Activated naive CD8-positive, alpha-beta T cell treated with anti-CD3 and anti-CD28 coated beads, Interleukin-2, amount 10 ng/mL, durations not matched to agents 7 days and 5 days (primary cell): ENCODE data around the gene SETD3. TPM values are rescaled to one million over a fixed set of nuclear protein-coding genes. Genes with fewer than 3 reads are reported as not detected.
A peak's percentile ranks its signal among the peaks of the same experiment; 100 is the strongest.

ENCODE experiments used
- ATAC-seq: fragments of 150-1000 bp; cut with Tn5 transposase; one replicate; pipeline ENCODE4 v1.10.0; 2021; ENCODE audit warnings: low read depth, moderate library complexity
- POLR2A ChIA-PET: fragments of 350-600 bp; sonication (Branson Sonifier 250); formaldehyde crosslinking; loops from one replicate; lab custom pipeline; 2021; ENCODE audit warnings: antibody characterized with exemption; lab: Charles Lee
- DNase-seq: peaks from one replicate; pipeline ENCODE4 v3.0.0; 2021
- H3K27ac Mint-ChIP-seq: one replicate; pipeline ENCODE4 v1.8.0; 2022; ENCODE audit warnings: mild to moderate bottlenecking, mixed read lengths
- H3K27me3 Mint-ChIP-seq: one replicate; pipeline ENCODE4 v1.8.0; 2022; ENCODE audit warnings: mild to moderate bottlenecking, moderate library complexity, mixed read lengths
- H3K36me3 Mint-ChIP-seq: one replicate; pipeline ENCODE4 v1.8.0; 2021; ENCODE audit warnings: mild to moderate bottlenecking, mixed read lengths
- H3K4me1 Mint-ChIP-seq: one replicate; pipeline ENCODE4 v1.8.0; 2021; ENCODE audit warnings: mixed read lengths
- H3K4me3 Mint-ChIP-seq: one replicate; pipeline ENCODE4 v1.8.0; 2022; ENCODE audit warnings: mild to moderate bottlenecking, moderate library complexity, mixed read lengths
- H3K9me3 Mint-ChIP-seq: one replicate; pipeline ENCODE4 v1.8.0; 2021; ENCODE audit warnings: mixed read lengths
- total RNA-seq, 2 experiments: library from RNA; stranded (reverse); gene quantifications; one replicate each; pipeline ENCODE4 v1.2.3, GENCODE V29; 2021

Gene SETD3
- total RNA-seq, 2 experiments from 2014 or later, result 61.9 to 64.4 TPM

- DNase-seq (no peak), ATAC-seq (no peak)
- Mint-ChIP-seq H3K36me3 (no peaks in the 10 kb centered on the region), H3K27me3 (no peaks in the 10 kb centered on the region), H3K4me1 (peaks cover 5% of the 10 kb centered on the region), H3K27ac (no peak overlapping the region), H3K4me3 (no peak overlapping the region), H3K9me3 (no peaks in the 10 kb centered on the region)
- POLR2A ChIA-PET, result interaction anchor here (0.6 kb wide), 1 partner anchor 18 kb away, joined by 3 read pairs; no protein-coding TSS in a partner anchor
Measured at GRCh38 chr14:99521176-99522024, 40.7 kb upstream of the SETD3 start.

- DNase-seq (no peak), ATAC-seq (no peak)
- POLR2A ChIA-PET, result no interaction called here
- peaks cover 5% of the 10 kb centered on the region for H3K4me1 Mint-ChIP-seq
- no peaks in the 10 kb centered on the region for H3K36me3 Mint-ChIP-seq
- H3K27me3 Mint-ChIP-seq, result no peaks in the 10 kb centered on the region
- no peaks in the 10 kb centered on the region for H3K9me3 Mint-ChIP-seq
- H3K27ac Mint-ChIP-seq, result no peak overlapping the region
- H3K4me3 Mint-ChIP-seq, result no peak overlapping the region
Measured at GRCh38 chr14:99520571-99521081, 40.0 kb upstream of the SETD3 start.

DNA sequence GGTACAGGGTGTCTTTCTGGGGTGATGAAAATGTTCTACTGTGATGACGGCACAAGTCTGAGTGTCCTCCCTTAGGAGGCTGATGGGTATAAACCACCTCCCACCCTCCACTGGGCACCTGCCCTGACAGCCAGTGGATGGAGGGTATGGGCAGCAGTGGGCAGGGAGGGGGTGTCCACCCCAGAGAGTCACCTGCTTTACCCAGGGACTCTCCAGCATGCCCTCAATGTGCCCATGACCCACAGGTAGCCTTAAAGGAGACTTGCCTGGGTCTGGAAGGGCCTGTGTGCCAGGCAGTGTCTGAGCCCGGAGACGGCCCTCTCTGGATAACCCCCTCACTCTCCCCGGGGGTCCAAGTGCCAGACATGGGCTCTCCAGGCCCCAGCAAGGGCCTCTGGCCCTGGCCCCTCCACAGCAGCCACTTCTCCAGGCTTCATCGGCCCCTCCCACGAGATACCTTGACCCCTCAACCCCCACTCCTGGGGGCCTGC, 39.3 kb upstream of the SETD3 start:
- POLR2A ChIA-PET, result no interaction called here
- no peaks in the 10 kb centered on the region for H3K36me3 Mint-ChIP-seq
- H3K27me3 Mint-ChIP-seq, result no peaks in the 10 kb centered on the region
- ATAC-seq, result no peak
- peak; percentile 22 for DNase-seq
- no peaks in the 10 kb centered on the region for H3K9me3 Mint-ChIP-seq
- H3K4me3 Mint-ChIP-seq, result no peak overlapping the region
- H3K27ac Mint-ChIP-seq, result no peak overlapping the region
- H3K4me1 Mint-ChIP-seq, result peaks cover 1% of the 10 kb centered on the region

- no peak overlapping the region for H3K27ac Mint-ChIP-seq
- H3K36me3 Mint-ChIP-seq, result no peaks in the 10 kb centered on the region
- H3K9me3 Mint-ChIP-seq, result no peaks in the 10 kb centered on the region
- no peaks in the 10 kb centered on the region for H3K4me1 Mint-ChIP-seq
- ATAC-seq (no peak), DNase-seq (no peak)
- no peaks in the 10 kb centered on the region for H3K27me3 Mint-ChIP-seq
- no peak overlapping the region for H3K4me3 Mint-ChIP-seq
- POLR2A ChIA-PET, result no interaction called here
Measured at GRCh38 chr14:99519347-99519881, 38.8 kb upstream of the SETD3 start.

GRCh38 chr14:99518441-99519346, 38.0 kb upstream of the SETD3 start:
- POLR2A ChIA-PET, result no interaction called here
- Mint-ChIP-seq H3K27ac (no peak overlapping the region), H3K27me3 (no peaks in the 10 kb centered on the region), H3K4me1 (peaks cover under 1% of the 10 kb centered on the region), H3K36me3 (peaks cover 1% of the 10 kb centered on the region), H3K9me3 (no peaks in the 10 kb centered on the region), H3K4me3 (no peak overlapping the region)
- peak; percentile 82 for ATAC-seq
- DNase-seq, result peak; percentile 91

- POLR2A ChIA-PET, result no interaction called here
- no peak overlapping the region for H3K4me3 Mint-ChIP-seq
- H3K36me3 Mint-ChIP-seq, result peaks cover 2% of the 10 kb centered on the region
- H3K27me3 Mint-ChIP-seq, result no peaks in the 10 kb centered on the region
- no peak for ATAC-seq
- H3K4me1 Mint-ChIP-seq, result peaks cover 1% of the 10 kb centered on the region
- H3K27ac Mint-ChIP-seq, result no peak overlapping the region
- no peak for DNase-seq
- H3K9me3 Mint-ChIP-seq, result no peaks in the 10 kb centered on the region
Measured at GRCh38 chr14:99517643-99518381, 37.2 kb upstream of the SETD3 start.

- Mint-ChIP-seq H3K4me3 (no peak overlapping the region), H3K36me3 (peaks cover 2% of the 10 kb centered on the region), H3K27ac (no peak overlapping the region), H3K9me3 (no peaks in the 10 kb centered on the region), H3K27me3 (no peaks in the 10 kb centered on the region), H3K4me1 (peaks cover 1% of the 10 kb centered on the region)
- ATAC-seq, result no peak
- POLR2A ChIA-PET, result no interaction called here
- no peak for DNase-seq
Measured at GRCh38 chr14:99516871-99517642, 36.4 kb upstream of the SETD3 start.

GRCh38 chr14:99516156-99516870, 35.7 kb upstream of the SETD3 start:
- DNase-seq, result no peak
- Mint-ChIP-seq H3K4me1 (peaks cover 1% of the 10 kb centered on the region), H3K9me3 (no peaks in the 10 kb centered on the region), H3K36me3 (peaks cover 2% of the 10 kb centered on the region), H3K27ac (no peak overlapping the region), H3K4me3 (no peak overlapping the region), H3K27me3 (no peaks in the 10 kb centered on the region)
- ATAC-seq, result no peak
- POLR2A ChIA-PET, result interaction anchor here (1.1 kb wide), 1 partner anchor 82 kb away, joined by 3 read pairs; no protein-coding TSS in a partner anchor

GRCh38 chr14:99515301-99516155, 34.9 kb upstream of the SETD3 start:
- H3K36me3 Mint-ChIP-seq, result peaks cover 2% of the 10 kb centered on the region
- POLR2A ChIA-PET, result interaction anchor here (1.1 kb wide), 1 partner anchor 81 kb away, joined by 3 read pairs; no protein-coding TSS in a partner anchor
- peaks cover 1% of the 10 kb centered on the region for H3K4me1 Mint-ChIP-seq
- ATAC-seq (no peak), DNase-seq (no peak)
- no peak overlapping the region for H3K4me3 Mint-ChIP-seq
- H3K9me3 Mint-ChIP-seq, result no peaks in the 10 kb centered on the region
- no peaks in the 10 kb centered on the region for H3K27me3 Mint-ChIP-seq
- no peak overlapping the region for H3K27ac Mint-ChIP-seq

- no peaks in the 10 kb centered on the region for H3K27me3 Mint-ChIP-seq
- peaks cover 1% of the 10 kb centered on the region for H3K4me1 Mint-ChIP-seq
- no peak for DNase-seq
- H3K9me3 Mint-ChIP-seq, result no peaks in the 10 kb centered on the region
- no peak overlapping the region for H3K4me3 Mint-ChIP-seq
- H3K27ac Mint-ChIP-seq, result no peak overlapping the region
- POLR2A ChIA-PET, result no interaction called here
- no peak for ATAC-seq
- peaks cover 2% of the 10 kb centered on the region for H3K36me3 Mint-ChIP-seq
Measured at GRCh38 chr14:99514552-99515300, 34.1 kb upstream of the SETD3 start.
